GM21529 (cell line): ENCODE measurements around the gene PCBP3.
"Not testable (repeated sequence)": the region's sequence is repeated elsewhere in the genome, so short reads cannot be mapped to it uniquely, and the experiment has no call there.

Experiments used
- ATAC-seq: cut with Tn5 transposase; IDR thresholded peaks from one replicate; pipeline ENCODE4 v1.9.1; 2021; ENCODE audit not compliant: unreplicated experiment

PCBP3 gene

DNA sequence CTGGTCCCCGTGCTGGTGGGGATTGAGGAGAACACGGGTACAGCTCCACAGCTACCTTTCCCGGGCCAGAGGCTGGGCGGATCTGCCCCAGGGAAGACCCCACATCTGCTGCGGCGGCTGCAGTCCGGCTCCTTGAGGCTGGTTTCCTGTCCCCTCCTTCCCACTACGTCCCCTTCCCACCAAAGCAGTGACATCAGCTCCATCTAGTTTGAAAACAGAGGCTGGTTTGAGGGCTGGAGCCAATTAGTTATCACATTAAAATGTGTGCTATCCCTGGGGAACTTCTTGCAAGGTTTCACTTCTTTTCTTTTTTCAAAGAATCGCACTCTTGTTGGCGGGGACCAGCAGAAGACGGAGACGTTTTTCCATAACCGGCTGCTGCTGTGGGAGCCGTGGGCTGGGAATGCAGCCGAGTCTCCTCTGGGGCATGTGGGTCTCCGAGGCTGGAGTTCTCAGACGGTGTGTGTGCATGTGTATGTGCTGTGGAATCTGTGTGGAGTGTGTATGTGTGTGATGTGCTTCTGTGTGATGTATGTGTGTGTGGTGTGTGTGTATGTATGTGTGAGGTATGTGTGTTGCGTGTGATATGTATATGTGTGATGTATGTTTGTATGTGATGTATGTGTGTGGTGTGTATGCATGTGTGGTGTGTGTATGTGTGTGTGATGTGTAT lies 8.9 kb upstream of the PCBP3 start:
- ATAC-seq, result no peak

DNA sequence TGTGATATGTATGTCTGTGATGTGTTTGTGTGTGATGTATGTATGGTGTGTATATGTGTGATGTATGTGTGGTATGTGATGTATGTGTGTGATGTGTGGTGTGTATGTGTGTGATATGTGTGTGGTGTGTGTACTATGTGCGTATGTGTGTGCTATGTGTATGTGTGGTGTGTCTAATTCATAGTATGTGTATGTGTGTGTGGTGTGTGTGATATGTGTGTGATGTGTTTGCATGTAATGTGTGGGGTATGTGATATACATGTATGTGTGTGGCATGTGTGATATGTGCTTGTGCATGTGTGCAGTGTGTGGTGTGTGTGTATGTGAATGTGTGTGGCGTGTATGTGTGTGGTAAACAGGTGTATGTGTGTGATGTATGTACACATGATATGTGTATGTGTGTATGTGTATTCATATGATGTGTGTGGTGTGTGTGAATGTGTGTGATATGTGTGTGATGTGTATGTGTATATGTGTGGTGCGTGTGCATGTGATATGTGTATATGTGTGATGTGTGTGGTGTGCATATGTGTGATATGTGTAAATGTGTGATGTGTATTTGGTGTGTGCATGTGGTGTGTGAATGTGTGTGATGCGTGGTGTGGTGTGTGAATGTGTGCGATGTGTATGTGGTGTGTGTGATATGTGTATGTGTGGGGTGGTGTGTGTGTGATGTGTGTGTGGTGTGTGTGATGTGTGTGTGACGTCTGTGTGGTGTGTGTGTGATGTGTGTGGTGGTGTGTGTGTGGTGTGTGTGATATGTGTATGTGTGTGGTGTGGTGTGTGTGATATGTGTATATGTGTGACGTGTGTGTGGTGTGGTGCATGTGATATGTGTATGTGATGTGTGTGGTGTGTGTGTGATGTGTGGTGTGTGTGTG lies 8.0 kb upstream of the PCBP3 start:
- no peak for ATAC-seq

DNA sequence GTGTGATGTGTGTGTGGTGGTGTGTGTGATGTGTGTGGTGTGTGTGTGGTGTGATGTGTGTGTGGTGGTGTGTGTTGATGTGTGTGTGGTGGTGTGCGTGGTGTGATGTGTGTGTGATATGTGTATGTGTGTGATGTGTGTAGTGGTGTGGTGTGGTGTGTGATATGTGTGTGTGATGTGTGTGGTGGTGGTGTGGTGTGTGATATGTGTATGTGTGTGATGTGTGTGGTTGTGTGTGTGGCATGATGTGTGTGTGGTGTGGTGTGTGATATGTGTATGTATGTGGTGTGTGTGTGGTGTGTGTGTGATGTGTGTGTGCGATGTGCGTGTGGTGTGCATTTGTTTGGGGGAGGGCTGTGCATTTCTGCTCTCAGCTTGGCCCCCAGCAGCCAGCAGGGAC lies 7.1 kb upstream of the PCBP3 start:
- no peak for ATAC-seq

DNA sequence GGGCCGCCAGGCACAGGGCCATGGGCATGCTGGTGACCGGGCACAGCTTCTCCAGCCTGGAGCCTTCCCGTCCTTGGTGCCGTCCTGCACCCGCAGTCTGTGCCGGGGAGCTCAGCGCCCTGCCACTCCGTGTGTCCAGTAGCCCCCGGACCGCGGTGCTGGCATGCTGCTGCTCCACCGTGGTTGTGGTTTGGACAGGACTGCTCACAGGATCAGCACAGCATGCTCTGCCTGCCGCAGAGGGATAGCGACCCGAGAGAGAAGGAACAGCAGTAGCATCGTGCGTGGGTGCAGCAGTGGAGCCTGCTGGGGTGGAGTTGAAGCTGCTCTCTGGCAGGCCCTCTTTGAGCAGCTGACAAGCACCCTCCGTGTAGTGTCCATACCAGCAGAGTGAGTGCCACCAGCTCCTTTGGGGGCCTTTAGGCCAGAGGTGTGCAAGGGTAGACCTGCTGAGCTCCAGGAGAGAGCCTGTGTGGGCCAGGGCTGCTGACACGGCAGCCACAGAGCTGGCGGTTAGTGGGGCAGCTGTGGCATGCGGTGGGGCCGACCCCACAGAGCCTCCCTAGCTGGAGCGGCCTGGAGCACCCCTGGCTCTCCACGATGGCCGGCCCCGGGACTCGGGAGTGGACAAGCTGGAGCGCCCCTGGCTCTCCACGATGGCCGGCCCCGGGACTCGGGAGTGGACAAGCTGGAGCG lies 6.4 kb upstream of the PCBP3 start:
- ATAC-seq, result no peak

DNA sequence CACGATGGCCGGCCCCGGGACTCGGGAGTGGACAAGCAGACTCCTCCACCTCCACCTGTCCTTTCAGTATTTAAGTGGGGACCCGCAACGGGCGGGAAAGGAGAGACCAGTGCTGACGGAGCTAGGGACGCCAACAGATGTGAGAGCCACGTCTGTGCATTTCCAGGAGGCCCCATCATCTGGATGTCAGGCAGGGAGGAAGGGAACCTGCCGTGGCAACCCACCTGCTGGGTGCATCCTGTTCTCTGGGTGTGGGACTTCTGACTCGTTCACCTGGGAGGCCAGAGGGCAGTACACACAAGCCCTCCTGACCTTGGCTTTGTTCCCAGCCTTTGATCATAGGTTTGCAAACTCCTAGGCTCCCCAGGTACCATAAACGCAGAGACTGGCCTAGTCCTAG lies 5.6 kb upstream of the PCBP3 start:
- ATAC-seq, result no peak

DNA sequence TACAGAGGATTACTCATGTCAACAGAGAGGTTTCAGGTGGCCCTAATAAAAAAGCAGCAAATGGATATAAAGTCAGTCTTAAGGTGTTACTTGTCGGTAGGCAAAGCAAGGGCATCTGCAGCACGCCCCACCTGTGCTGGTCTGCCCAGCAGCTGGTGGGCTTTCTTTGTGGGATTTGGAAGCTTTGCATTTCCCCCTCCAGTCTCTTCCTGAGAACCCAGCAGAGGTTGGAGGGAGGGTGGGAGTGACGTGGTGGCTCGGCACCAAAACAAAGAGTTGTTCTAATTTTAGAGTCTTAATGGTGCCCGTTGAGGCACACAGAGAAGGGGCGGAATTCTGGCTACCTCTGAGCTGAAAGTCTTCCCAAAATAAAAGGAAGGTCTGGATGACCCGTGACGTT lies 4.8 kb upstream of the PCBP3 start:
- ATAC-seq, result no peak

DNA sequence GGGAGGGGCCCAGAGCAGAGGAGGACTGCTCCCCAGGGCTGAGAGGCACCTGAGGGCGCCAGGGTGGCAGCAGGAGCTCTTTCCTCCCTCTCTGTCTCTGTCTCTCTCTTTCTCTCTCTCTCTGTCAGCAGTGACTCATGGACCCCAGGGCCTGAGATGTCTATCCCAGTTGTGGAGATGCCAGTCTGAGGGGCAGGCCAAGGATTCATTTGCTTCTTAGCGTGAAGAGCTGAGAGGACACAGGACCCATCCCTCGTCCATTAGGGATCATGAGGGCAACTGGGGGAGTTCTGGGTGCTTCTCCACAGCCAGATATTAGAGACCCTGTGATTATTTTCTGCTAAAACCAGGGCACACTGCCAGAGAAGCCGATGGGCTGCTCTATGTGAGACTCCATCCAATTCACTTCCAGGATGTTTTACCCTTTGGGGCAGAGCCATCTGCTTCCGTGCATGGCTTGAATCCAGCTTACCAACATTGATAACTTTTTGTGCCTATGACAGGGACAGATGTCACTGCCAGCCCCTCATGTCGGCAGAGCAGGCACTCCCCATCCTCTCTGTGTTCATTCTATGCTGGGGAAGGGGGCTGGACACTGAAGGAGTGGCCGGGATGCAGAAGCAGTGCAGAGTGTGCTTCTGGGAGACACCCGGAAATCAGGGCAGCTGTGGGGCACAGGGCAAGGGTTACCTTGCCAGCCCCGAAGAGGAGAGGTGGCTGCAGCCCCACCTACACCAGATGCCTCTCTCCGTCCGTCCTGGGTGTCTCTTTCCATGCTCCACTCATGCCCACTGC lies 4.1 kb upstream of the PCBP3 start:
- ATAC-seq, result no peak

DNA sequence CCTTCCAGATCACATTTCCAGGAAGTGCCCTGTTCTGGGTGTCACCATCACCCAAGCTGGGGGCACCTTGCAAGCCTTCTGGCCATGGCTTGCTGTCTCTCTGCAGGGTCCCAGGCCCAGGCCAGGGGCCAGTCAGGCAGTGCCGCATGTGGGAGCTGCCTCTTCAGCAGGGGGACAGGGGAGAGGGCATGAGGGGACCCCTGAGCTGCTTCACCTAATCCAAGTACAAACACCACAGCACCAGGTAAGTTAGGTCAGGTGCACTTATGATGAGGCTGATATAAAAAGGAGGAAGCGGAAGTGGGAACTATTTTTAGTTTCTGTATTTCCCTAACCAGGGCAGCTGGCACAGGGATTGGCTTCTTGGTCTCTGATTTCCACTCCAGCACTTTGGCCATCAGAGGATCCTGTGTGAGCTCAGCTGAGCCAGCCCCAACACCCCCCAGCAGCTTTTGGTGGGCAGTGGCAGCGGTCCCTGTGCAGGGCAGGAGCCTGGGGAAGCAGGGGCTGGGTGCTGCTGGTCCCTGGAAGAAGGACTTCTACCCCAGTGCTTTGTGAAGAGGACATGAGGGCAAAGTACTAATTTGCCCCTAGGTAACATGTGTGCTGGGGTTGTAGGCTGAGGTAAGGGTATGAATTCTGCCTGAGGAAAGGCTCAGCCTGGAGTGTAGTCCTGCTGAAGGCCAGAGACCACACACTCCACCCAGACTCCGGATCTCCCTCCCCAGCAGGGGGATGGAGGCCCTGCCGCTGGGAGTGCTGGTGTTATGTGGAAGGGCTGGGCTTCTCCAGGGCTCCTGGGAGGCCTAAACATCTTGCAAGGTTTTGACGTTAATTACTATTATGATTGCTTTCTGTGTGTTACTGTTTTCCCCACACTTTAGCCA lies 3.3 kb upstream of the PCBP3 start:
- no peak for ATAC-seq

DNA sequence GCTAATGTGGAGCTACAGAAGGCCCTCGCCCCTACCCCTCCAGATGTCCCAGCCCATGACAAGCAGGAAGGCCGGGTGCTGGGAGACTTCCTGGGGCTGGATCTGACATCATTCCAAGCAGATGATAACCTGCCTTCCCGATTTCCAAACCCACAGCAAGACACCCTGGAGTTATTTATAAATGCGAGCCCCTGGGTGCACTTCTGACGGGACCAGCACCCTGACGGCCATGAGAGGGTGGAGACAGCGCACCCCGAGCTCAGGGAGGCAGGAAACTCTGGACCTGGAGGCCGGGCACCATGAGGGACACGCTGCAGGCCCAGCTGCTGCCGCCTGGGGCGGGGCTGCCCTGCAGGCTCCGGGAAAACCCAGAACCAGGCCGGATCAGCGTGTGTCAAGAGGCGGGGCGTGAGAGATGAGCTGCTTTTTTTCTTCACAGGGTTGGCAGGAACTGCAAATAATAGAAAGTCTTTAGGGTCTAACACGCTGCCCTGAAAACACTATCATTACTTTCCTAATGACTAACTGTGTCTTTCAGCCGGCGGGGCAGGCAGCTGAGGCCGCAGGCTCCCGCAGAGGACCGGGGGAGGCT lies 2.5 kb upstream of the PCBP3 start:
- ATAC-seq, result no peak

DNA sequence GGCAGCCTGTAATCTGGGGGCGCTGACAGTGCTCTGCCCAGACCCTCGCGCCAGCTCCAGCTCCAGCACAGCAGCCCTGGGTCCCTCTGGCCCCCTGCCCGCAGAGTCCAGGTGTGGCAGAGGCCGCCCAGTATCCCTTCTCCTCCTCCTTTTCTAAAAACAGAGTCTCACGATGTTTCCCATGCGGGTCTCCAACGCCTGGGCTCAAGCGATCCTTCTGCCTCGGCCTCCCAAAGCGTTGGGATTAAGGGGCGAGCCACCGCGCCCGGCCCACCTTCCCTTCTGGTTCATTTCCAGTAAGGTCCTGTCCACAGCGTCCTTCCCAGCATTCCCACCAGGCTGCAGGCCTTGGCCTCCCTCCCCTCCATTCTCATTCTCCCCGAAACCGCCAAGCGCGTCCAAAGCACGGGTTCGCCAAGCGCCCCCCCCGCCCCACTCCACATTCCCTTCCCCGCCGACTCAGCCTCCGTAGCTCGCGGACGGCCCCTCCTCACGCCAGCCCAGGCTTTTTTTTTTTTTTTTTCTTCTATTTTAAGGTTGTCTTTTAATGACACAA lies 2.0 kb upstream of the PCBP3 start:
- no peak for ATAC-seq

DNA sequence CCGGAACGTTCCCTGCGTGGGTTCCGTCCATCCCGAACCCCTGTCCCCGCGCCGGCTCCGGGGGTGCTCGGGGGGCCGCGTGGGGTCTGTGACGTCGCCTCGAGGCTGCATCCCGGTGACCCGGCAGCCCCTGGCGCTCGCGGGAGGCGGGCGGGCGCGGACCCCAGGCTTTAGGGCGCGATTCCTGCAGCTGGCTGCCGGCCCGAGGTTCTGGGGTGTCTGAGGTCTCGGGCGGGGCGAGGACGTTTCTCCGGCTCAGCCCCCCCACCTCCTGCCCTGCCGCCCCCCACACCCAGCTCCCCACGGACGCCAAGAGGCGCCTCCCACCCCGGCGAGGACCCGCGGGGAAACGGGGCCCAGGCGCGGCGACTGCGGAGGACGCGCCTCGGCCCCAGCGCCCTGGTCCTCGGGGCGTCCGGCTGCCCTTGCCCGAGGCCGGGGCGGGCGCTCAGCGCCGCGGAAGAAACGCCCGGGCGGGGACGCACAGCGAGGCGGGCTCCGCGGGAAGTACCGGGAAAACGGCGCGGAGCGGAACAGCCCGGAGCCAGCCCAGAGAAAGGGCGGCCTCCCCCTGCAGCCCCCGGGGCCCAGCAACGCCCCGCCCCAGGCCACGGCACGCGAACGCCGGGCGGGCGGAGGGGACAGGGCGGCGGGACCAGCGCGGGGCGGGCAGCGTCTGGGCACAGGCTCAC lies 1.3 kb upstream of the PCBP3 start:
- ATAC-seq, result no peak

DNA sequence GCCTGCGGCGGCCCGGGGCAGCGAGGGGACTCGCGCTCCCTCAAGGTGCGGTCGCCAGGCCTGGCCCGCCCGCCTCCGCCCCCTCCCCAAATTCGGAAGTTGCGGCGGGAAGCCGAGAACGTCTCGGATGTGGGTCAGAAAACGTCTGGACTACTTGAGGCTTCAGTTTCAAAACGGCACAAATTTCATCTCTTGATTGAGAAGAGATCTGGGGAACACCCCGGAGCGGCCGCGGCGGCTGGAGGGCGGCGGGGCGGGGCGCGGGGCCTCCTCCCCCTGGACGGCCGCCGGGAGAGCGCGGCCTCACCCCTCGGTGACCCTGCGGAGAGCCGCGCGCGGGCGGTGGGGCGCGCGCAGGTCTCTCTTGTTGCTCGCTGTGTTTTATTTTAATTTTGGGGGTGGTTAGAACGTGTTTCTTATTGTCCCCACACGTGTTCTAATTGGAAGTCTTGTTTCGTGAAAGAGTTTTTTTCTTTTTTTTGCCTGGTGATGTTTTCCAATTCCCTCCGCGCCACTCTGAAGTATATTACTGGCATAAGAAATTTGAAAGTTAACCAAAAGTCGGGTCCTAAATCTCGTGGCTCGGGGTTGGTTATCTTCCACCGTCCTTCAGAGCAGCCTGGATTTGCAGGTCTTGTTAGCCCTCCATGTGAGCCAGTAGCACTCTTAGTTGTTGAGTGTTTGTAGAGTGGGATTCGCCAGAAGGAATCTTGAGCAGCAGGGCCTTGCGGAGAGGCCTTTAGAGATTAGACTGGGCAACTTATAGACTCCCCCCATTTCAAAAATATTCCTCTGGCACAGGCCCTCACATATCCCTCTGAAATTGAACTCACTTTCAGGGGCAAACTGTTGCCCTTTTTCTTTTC lies 749 bp downstream of the PCBP3 start:
- no peak for ATAC-seq

DNA sequence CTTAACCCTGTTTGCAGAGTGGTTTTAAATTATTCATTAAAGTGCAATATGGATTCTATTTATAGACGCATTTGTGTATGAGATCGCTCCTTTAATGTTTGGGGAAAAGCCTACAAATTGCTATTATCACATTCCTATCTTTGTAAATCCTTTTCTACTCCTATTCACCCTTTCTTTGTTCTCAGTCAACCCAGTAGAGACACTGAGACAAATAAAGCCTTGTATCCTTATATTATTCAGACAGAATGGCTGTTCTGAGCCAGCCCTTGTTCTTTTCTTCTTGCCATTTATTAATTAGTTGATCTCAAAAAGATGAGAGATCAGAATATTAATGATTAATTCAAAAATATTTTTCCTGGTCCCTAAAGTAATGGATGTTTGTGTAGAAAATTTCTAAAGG lies 8.4 kb downstream of the PCBP3 start:
- no peak for ATAC-seq

DNA sequence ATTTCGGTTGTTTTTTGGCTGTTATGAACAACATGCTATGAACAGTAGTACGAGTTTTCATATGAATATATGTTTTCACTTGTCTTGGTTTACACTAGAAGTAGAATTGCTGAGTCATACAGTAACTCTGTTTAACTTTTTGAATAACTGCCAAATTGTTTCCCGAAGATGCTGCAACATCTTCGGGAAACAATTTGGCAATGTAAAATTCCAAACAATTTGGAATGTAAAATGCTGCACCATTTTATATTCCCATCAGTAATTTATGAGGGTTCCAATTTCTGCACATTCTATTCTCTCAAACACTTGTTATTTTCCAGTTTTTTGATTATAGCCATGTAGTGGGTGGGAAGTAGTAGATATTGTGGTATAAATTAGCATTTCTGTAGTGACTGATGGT lies 11.6 kb downstream of the PCBP3 start:
- no peak for ATAC-seq

DNA sequence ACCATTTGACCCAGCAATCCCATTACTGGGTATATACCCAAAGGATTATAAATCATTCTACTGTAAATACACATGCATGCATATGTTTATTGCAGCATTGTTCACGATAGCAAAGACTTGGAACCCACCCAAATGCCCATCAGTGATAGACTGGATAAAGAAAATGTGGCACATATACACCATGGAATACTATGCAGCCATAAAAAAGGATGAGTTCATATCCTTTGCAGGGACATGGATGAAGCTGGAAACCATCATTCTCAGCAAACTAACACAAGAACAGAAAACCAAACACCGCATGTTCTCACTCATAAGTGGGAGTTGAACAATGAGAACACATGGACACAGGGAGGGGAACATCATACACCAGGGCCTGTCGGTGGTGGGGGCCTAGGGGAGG lies 12.6 kb downstream of the PCBP3 start:
- ATAC-seq, result not testable (repeated sequence)

DNA sequence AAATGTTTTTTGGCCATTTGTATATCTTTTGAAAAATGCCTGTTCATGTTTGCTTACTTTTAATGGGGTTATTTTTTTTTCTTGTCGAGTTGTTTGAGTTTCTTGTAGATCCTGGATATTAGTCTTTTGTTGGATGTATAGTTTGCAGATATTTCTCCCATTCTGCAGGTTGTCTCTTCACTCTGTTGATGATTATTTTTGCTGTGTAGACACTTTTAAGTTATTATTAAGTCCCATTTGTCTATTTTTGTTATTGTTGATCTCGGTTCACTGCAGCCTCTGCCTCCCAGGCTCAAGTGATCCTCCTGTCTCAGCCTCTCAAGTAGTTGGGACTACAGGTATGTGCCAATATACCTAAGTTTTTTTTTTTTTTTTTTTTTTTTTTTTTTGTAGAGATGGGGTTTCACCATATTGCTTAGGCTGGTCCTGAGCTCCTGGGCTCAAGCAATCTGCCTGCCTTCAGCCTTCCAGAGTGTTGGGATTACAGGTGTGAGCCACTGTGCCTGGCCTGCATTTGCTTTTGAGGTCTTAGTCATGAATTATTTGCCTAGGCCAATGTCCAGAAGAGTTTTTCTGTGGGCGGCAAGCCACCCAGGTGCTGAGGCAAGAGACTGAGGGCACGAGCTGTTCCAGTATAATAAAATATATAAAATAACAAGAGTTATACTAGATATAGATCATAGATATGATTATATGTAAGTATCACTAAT lies 18.5 kb downstream of the PCBP3 start:
- not testable (repeated sequence) for ATAC-seq

DNA sequence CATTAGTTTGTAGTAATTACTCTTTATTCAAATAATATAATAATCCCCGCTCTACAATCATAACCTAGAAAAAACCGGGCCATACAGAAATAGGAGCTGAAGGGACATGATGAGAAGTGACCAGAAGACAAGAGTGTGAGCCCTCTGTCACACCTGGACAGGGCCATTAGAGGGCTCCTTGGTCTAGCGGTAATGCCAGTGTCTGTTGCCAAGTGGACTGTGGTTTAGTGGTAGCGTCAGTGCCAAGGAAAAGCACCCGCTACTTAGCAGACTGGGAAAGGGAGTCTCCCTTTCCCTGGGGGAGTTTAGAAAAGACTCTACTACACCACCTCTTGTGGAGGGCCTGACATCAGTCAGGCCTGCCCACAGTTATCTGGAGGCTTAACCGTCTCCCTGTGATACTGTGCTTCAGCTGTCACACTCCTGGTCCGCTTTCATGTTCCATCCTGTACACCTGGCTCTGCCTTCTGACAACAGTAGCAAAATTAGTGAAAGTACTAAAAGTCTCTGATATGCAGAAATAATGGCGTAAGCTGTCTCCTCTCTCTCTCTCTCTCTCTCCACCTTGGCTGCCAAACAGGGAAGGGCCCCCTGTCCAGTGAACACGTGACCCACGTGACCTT lies 19.2 kb downstream of the PCBP3 start:
- ATAC-seq, result not testable (repeated sequence)
